Endothelial cell of umbilical vein (primary cell): ENCODE data around the gene SETD2. TPM values are rescaled to one million over a fixed set of nuclear protein-coding genes. Genes with fewer than 3 reads are reported as not detected.

Experiments used
- BruUV-seq: library from RNA; stranded (reverse); fragments of 400-500 nt; replicated peaks from 2 replicates; lab custom pipeline; 2021; lab: Mats Ljungman, UMichigan
- CTCF ChIA-PET: fragments of 300-600, 350-600 bp; sonication (Branson Sonifier 250); formaldehyde crosslinking; loops from one replicate; lab custom pipeline; 2021; ENCODE audit warnings: antibody characterized with exemption, inconsistent platforms; lab: Charles Lee
- POLR2A ChIA-PET: fragments of 300-600, 350-600 bp; sonication (Branson Sonifier 250); formaldehyde crosslinking; loops from one replicate; lab custom pipeline; 2021; ENCODE audit warnings: antibody characterized with exemption, inconsistent platforms; lab: Charles Lee
- DNase-seq: peaks from one replicate; pipeline ENCODE4 v3.0.0-alpha.2; 2011; ENCODE audit warnings: low read depth, low spot score
- FAIRE-seq: peaks from 2 replicates; lab custom pipeline; 2011; peaks lifted over from hg19 to GRCh38; lab: Jason Lieb, UNC
- H2AFZ ChIP-seq: 2 replicates; pipeline ENCODE4 v1.6.0; 2012; ENCODE audit warnings: low read depth, low read length, control low read depth, inconsistent platforms
- H3K27ac ChIP-seq: 2 replicates; pipeline ENCODE4 v1.5.1; 2011; ENCODE audit warnings: low read depth, mild to moderate bottlenecking, control low read depth, low read length, moderate library complexity; ENCODE audit not compliant: insufficient read depth
- H3K27me3 ChIP-seq, 2 experiments: 2 replicates each; pipeline versions ENCODE4 v1.6.0 to v1.6.1; 2011; ENCODE audit warnings: low read length in 2 of 2, mixed read lengths in 1 of 2; ENCODE audit not compliant: control insufficient read depth in 2 of 2, insufficient read depth in 2 of 2
- H3K36me3 ChIP-seq, 2 experiments: 2 replicates in 1 of 2; 3 replicates in 1 of 2; pipeline ENCODE4 v1.5.1; 2011; ENCODE audit warnings: low read length in 2 of 2, mild to moderate bottlenecking in 1 of 2, moderate library complexity in 1 of 2; ENCODE audit not compliant: control insufficient read depth in 2 of 2, insufficient read depth in 2 of 2; ENCODE audit errors: extremely low read depth in 1 of 2
- H3K4me1 ChIP-seq: 3 replicates; pipeline ENCODE4 v1.5.1; 2011; ENCODE audit warnings: mild to moderate bottlenecking, low read length; ENCODE audit not compliant: control insufficient read depth, insufficient read depth; ENCODE audit errors: extremely low read depth
- H3K4me2 ChIP-seq: 2 replicates; pipeline ENCODE4 v1.6.1; 2011; ENCODE audit warnings: low read length, control low read depth, mixed read lengths; ENCODE audit not compliant: insufficient read depth
- H3K4me3 ChIP-seq, 3 experiments: fragments of 200-600 bp in 1 of 3; sonication (generic), shearing (Covaris generic) in 1 of 3; replicated peaks in 1 of 3; 2 replicates each; pipeline ENCODE4 v1.5.1; 2011 to 2016; ENCODE audit warnings: control low read depth in 3 of 3, low read length in 3 of 3, mild to moderate bottlenecking in 2 of 3, inconsistent platforms in 1 of 3, low read depth in 1 of 3, moderate library complexity in 1 of 3; ENCODE audit not compliant: insufficient read depth in 1 of 3
- H3K79me2 ChIP-seq: 2 replicates; pipeline ENCODE4 v1.6.0; 2012; ENCODE audit warnings: low read length, inconsistent platforms; ENCODE audit not compliant: control insufficient read depth, insufficient read depth
- H3K9ac ChIP-seq: replicated peaks from 2 replicates; pipeline ENCODE3; 2011; ENCODE audit warnings: low read length, control low read depth; ENCODE audit not compliant: insufficient read depth; ENCODE audit errors: extremely low read depth
- H3K9me1 ChIP-seq: replicated peaks from 3 replicates; pipeline ENCODE4 v1.6.0; 2011; ENCODE audit warnings: mild to moderate bottlenecking, low read length; ENCODE audit not compliant: control insufficient read depth, insufficient read depth; ENCODE audit errors: extremely low read depth
- H3K9me3 ChIP-seq: replicated peaks from 2 replicates; pipeline ENCODE4 v1.5.1; 2012; ENCODE audit warnings: low read length, inconsistent platforms; ENCODE audit not compliant: control insufficient read depth, insufficient read depth
- H4K20me1 ChIP-seq: replicated peaks from 2 replicates; pipeline ENCODE3; 2011; ENCODE audit warnings: mild to moderate bottlenecking, low read length; ENCODE audit not compliant: control insufficient read depth, insufficient read depth; ENCODE audit errors: extremely low read depth
- EZH2 ChIP-seq: IDR thresholded peaks from 2 replicates; pipeline ENCODE4 v1.6.1; 2012; ENCODE audit warnings: borderline replicate concordance, low read depth, mild to moderate bottlenecking, moderate library complexity, low read length, inconsistent platforms; ENCODE audit not compliant: severe bottlenecking
- FOS ChIP-seq: IDR thresholded peaks from 2 replicates; pipeline ENCODE4 v1.6.1; 2011; ENCODE audit warnings: mild to moderate bottlenecking, low read length, moderate library complexity, borderline replicate concordance; ENCODE audit not compliant: insufficient read depth
- GATA2 ChIP-seq: IDR thresholded peaks from 2 replicates; pipeline ENCODE4 v1.7.0; 2011; ENCODE audit warnings: low read depth, mild to moderate bottlenecking, moderate library complexity, mixed read lengths, low read length; ENCODE audit not compliant: insufficient read length, insufficient read depth
- JUN ChIP-seq: IDR thresholded peaks from 2 replicates; pipeline ENCODE4 v1.6.1; 2011; ENCODE audit warnings: borderline replicate concordance, low read depth; ENCODE audit not compliant: insufficient read length, insufficient read depth
- POLR2A ChIP-seq: IDR thresholded peaks from 2 replicates; pipeline ENCODE4 v1.6.1; 2012; ENCODE audit warnings: low read depth, mild to moderate bottlenecking, control low read depth, low read length
- POLR2AphosphoS5 ChIP-seq: IDR thresholded peaks from 2 replicates; pipeline ENCODE4 v1.6.1; 2012; ENCODE audit warnings: low read depth, mild to moderate bottlenecking, control low read depth, low read length, moderate library complexity; ENCODE audit not compliant: insufficient read depth
- dilution Hi-C: fragments of 300-500 bp; cut with MboI; formaldehyde crosslinking; loops from one replicate; pipeline ENCODE4 v1.15.0; 2019; ENCODE audit warnings: low sequenced_read_pairs; ENCODE audit not compliant: extremely low pct_ligation_motif_present
- intact Hi-C: fragments of 100-400 bp; cut with micrococcal nuclease; formaldehyde crosslinking; loops from one replicate; pipeline ENCODE4 v1.10.0; 2022
- polyA plus RNA-seq, 4 experiments: library from polyadenylated mRNA; depleted of rRNA in 3 of 4; stranded (reverse) in 3 of 4; unstranded in 1 of 4; fragments of >200 nt; gene quantifications; 2 replicates each; pipeline versions ENCODE4 v1.2.1 to v1.2.3, GENCODE V29; 2011 to 2012; ENCODE audit warnings: missing spikeins in 1 of 4
- total RNA-seq: library from RNA; stranded (reverse); gene quantifications from 2 replicates; pipeline ENCODE4 v1.2.3, GENCODE V29; 2021
- TF ChIP-seq, protein P1 (sequence below): IDR thresholded peaks from 2 replicates; pipeline ENCODE4 v1.6.1; 2011; ENCODE audit not compliant: insufficient read depth, insufficient read length
- TF ChIP-seq, protein P2 (sequence below), 2 donors: IDR thresholded peaks; 1 replicate in 1 of 2; 2 replicates in 1 of 2; pipeline ENCODE4 v1.5.1; 2011; ENCODE audit warnings: low read length in 2 of 2, mild to moderate bottlenecking in 2 of 2, moderate library complexity in 2 of 2, control low read depth in 1 of 2, inconsistent platforms in 1 of 2, low read depth in 1 of 2; ENCODE audit not compliant: insufficient read depth in 1 of 2; ENCODE audit errors: extremely low read depth in 1 of 2

The SETD2 gene
- total and polyA plus RNA-seq, 2 donors (not counting 3 experiments of a cell fraction or from before 2014, with no cell fraction given): 13.7 to 41.4 TPM

DNA sequence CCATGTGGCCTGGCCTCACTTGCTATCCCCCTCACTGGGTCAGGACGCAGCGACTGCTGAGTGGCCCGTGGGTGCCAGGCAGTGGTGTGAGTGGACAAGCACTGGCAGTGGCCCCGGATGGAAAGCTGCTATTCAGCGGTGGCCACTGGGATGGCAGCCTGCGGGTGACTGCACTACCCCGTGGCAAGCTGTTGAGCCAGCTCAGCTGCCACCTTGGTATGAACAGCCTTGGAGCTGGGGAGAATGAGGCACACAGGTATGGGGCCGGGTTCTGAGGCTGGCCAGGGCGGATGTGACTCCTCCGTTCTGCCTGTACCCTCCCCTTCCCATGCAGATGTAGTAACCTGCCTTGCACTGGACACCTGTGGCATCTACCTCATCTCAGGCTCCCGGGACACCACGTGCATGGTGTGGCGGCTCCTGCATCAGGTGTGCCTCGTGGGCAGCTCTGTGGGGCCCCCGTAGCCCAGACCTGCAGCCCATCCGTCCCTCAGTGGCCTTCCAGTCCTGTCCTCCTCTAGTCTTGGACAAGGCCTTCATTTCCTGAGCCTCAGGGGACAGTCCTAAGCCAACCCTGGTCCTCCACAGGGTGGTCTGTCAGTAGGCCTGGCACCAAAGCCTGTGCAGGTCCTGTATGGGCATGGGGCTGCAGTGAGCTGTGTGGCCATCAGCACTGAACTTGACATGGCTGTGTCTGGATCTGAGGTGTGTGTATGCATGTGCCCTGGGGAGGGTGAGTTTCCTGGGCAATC, 156.3 kb downstream of the SETD2 start:
- ChIA-PET CTCF (interaction anchor here (1.2 kb wide), 1 partner anchor 15 kb away, joined by 3 read pairs; no protein-coding TSS in a partner anchor), POLR2A (no interaction called here)
- FAIRE-seq (no peak), DNase-seq (no peak)
- Histone ChIP-seq H3K36me3 (peaks cover 0 to 28% of the 10 kb centered on the region in 2 experiments), H3K4me1 (peaks cover 6% of the 10 kb centered on the region), H3K4me3 (no peak overlapping the region), H3K9me3 (no peaks in the 10 kb centered on the region), H3K27ac (no peak overlapping the region), H3K4me2 (no peak overlapping the region), H3K9ac (no peak overlapping the region), H3K79me2 (no peaks in the 10 kb centered on the region), H3K27me3 (no peaks in the 10 kb centered on the region), H2AFZ (no peak overlapping the region), H3K9me1 (no peaks in the 10 kb centered on the region), H4K20me1 (no peaks in the 10 kb centered on the region)
- BruUV-seq: no TSS peak
- TF ChIP-seq GATA2 (no peak), FOS (no peak), JUN (no peak), POLR2AphosphoS5 (no peak), EZH2 (no peak), POLR2A (no peak)
- TF ChIP-seq, protein P1, sequence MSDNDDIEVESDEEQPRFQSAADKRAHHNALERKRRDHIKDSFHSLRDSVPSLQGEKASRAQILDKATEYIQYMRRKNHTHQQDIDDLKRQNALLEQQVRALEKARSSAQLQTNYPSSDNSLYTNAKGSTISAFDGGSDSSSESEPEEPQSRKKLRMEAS: no peak
- TF ChIP-seq, protein P2, sequence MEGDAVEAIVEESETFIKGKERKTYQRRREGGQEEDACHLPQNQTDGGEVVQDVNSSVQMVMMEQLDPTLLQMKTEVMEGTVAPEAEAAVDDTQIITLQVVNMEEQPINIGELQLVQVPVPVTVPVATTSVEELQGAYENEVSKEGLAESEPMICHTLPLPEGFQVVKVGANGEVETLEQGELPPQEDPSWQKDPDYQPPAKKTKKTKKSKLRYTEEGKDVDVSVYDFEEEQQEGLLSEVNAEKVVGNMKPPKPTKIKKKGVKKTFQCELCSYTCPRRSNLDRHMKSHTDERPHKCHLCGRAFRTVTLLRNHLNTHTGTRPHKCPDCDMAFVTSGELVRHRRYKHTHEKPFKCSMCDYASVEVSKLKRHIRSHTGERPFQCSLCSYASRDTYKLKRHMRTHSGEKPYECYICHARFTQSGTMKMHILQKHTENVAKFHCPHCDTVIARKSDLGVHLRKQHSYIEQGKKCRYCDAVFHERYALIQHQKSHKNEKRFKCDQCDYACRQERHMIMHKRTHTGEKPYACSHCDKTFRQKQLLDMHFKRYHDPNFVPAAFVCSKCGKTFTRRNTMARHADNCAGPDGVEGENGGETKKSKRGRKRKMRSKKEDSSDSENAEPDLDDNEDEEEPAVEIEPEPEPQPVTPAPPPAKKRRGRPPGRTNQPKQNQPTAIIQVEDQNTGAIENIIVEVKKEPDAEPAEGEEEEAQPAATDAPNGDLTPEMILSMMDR (IDR thresholded peaks at IDR 0.05; ENCODE audit: extremely low read depth in 1 of 2, insufficient read depth in 1 of 2, low read depth in 1 of 2, low read length in 2 of 2): no peak
- intact Hi-C loops: loop anchor here (2.0 kb wide), 2 partner anchors 29 to 317 kb away; partner anchors contain the start of gene NBEAL2
- dilution Hi-C loops: no loop called here
